ENCODE data around the gene OSBPL7. TPM values are rescaled to one million over a fixed set of nuclear protein-coding genes. Genes with fewer than 3 reads are reported as not detected.

The OSBPL7 gene
- total and polyA plus RNA-seq, 4 donors: 0.51 to 2.4 (median 1.4) TPM

GRCh38 chr17:47806913-47807255, 14.7 kb downstream of the OSBPL7 start:
- no peak for DNase-seq (ENCODE audit: low spot score)
- no peak overlapping the region for H3K9ac ChIP-seq (ENCODE audit: low read depth in 1 of 2, low read length in 2 of 2)
- H3K27ac ChIP-seq (ENCODE audit: low read depth in 1 of 2, low read length in 2 of 2): no peak overlapping the region
- no peak for TF ChIP-seq SP1 (IDR thresholded peaks at IDR 0.05)
- TF ChIP-seq ZBTB33 (IDR thresholded peaks at IDR 0.05): no peak
- TF ChIP-seq ATF3 (IDR thresholded peaks at IDR 0.05): no peak
- no peak for TF ChIP-seq REST (IDR thresholded peaks at IDR 0.05)
- TF ChIP-seq HNF4A (conservative IDR thresholded peaks at IDR 0.05): no peak
- no peak for TF ChIP-seq CTCF (IDR thresholded peaks at IDR 0.05; ENCODE audit: low read depth, low read length, missing input control)
- TF ChIP-seq YY1 (IDR thresholded peaks at IDR 0.05): no peak
- TF ChIP-seq FOXA1 (IDR thresholded peaks at IDR 0.05): no peak
- peaks cover 0 to 6% (median 1%) of the 10 kb centered on the region in 4 donors for H3K36me3 ChIP-seq (ENCODE audit: control insufficient read depth in 4 of 4, insufficient read depth in 3 of 4, low read depth in 1 of 4, low read length in 3 of 4)
- no peak overlapping the region for H3K4me3 ChIP-seq (ENCODE audit: low read depth in 1 of 3, low read length in 3 of 3)
- H3K27me3 ChIP-seq (ENCODE audit: control insufficient read depth in 4 of 4, insufficient read depth in 4 of 4, low read length in 3 of 4): no peaks in the 10 kb centered on the region
- no peaks in the 10 kb centered on the region for H3K9me3 ChIP-seq (ENCODE audit: control insufficient read depth in 4 of 4, low read length in 3 of 4)
- 92% methylated on average over 9 of the region's 9 CpGs for WGBS
- H3K4me1 ChIP-seq (ENCODE audit: control insufficient read depth in 4 of 4, insufficient read depth in 4 of 4, low read length in 3 of 4): no peaks in the 10 kb centered on the region

GRCh38 chr17:47806026-47806912, 15.3 kb downstream of the OSBPL7 start:
- no peak overlapping the region for H3K27ac ChIP-seq (ENCODE audit: low read depth in 1 of 2, low read length in 2 of 2)
- no peaks in the 10 kb centered on the region for H3K4me1 ChIP-seq (ENCODE audit: control insufficient read depth in 4 of 4, insufficient read depth in 4 of 4, low read length in 3 of 4)
- no peaks in the 10 kb centered on the region for H3K27me3 ChIP-seq (ENCODE audit: control insufficient read depth in 4 of 4, insufficient read depth in 4 of 4, low read length in 3 of 4)
- H3K9ac ChIP-seq (ENCODE audit: low read depth in 1 of 2, low read length in 2 of 2): no peak overlapping the region
- 89% methylated on average over 16 of the region's 16 CpGs for whole genome bisulfite sequencing
- H3K4me3 ChIP-seq (ENCODE audit: low read depth in 1 of 3, low read length in 3 of 3): no peak overlapping the region
- no peaks in the 10 kb centered on the region for H3K9me3 ChIP-seq (ENCODE audit: control insufficient read depth in 4 of 4, low read length in 3 of 4)
- H3K36me3 ChIP-seq (ENCODE audit: control insufficient read depth in 4 of 4, insufficient read depth in 3 of 4, low read depth in 1 of 4, low read length in 3 of 4): peaks cover 0 to 6% (median 1%) of the 10 kb centered on the region in 4 donors
- no peak for DNase-seq (ENCODE audit: low spot score)
- no peak for TF ChIP-seq HNF4G (IDR thresholded peaks at IDR 0.05)
- no peak for TF ChIP-seq MAX (IDR thresholded peaks at IDR 0.05)
- no peak for TF ChIP-seq FOXA1 (IDR thresholded peaks at IDR 0.05)
- TF ChIP-seq ZBTB33 (IDR thresholded peaks at IDR 0.05): no peak
- no peak for TF ChIP-seq TAF1 (conservative IDR thresholded peaks at IDR 0.05)
- no peak for TF ChIP-seq JUND (IDR thresholded peaks at IDR 0.05)
- TF ChIP-seq YY1 (IDR thresholded peaks at IDR 0.05): no peak
- TF ChIP-seq EGR1 (IDR thresholded peaks at IDR 0.05; ENCODE audit: low read depth in 2 of 2): no peak
- TF ChIP-seq FOXA2 (IDR thresholded peaks at IDR 0.05): no peak
- no peak for TF ChIP-seq REST (IDR thresholded peaks at IDR 0.05)
- no peak for TF ChIP-seq RXRA (IDR thresholded peaks at IDR 0.05)
- TF ChIP-seq GABPA (IDR thresholded peaks at IDR 0.05 in 1 of 2, conservative IDR thresholded peaks at IDR 0.05 in 1 of 2): no peak
- TF ChIP-seq ATF3 (IDR thresholded peaks at IDR 0.05): no peak

Data from liver (tissue), 9 donors.